D721Med (cell line): ENCODE results near the gene FAM110A.
A peak's percentile ranks its signal among the peaks of the same experiment; 100 is the strongest.
"Not testable (repeated sequence)": the region's sequence is repeated elsewhere in the genome, so short reads cannot be mapped to it uniquely, and the experiment has no call there.

Experiments
- DNase-seq: peaks from one replicate; pipeline ENCODE4 v3.0.0; 2011; ENCODE audit warnings: low spot score; ENCODE audit not compliant: insufficient read length
- FAIRE-seq: peaks from 2 replicates; lab custom pipeline; 2011; peaks lifted over from hg19 to GRCh38; lab: Jason Lieb, UNC
- CTCF ChIP-seq: IDR thresholded peaks from 2 replicates; pipeline ENCODE4 v1.5.1; 2012; ENCODE audit warnings: mild to moderate bottlenecking, control low read depth; ENCODE audit not compliant: insufficient read depth; ENCODE audit errors: missing control alignments

The FAM110A gene

GRCh38 chr20:805713-806112 is 27.8 kb upstream of the FAM110A start:
- FAIRE-seq (no peak), DNase-seq (no peak)
- TF ChIP-seq CTCF: no peak

GRCh38 chr20:811776-812434 is 21.6 kb upstream of the FAM110A start:
- DNase-seq, FAIRE-seq: not testable (repeated sequence)

- not testable (repeated sequence) for FAIRE-seq
Measured at GRCh38 chr20:812435-812814, 21.1 kb upstream of the FAM110A start.

GRCh38 chr20:813390-813789 is 20.1 kb upstream of the FAM110A start:
- no peak for FAIRE-seq
- DNase-seq: no peak
- TF ChIP-seq CTCF: no peak

More at GRCh38 chr20:812435-812814, 21.1 kb upstream of the FAM110A start:
- not testable (repeated sequence) for DNase-seq

GRCh38 chr20:815226-815625 is 18.3 kb upstream of the FAM110A start:
- no peak for FAIRE-seq
- TF ChIP-seq CTCF: no peak
- DNase-seq: no peak

- FAIRE-seq: no peak
- no peak for DNase-seq
- peak; percentile 92 for TF ChIP-seq CTCF
Measured at GRCh38 chr20:815914-816606, 17.5 kb upstream of the FAM110A start.

GRCh38 chr20:818001-818664 is 15.4 kb upstream of the FAM110A start:
- DNase-seq (no peak), FAIRE-seq (no peak)
- no peak for TF ChIP-seq CTCF

GRCh38 chr20:819680-820322 is 13.7 kb upstream of the FAM110A start:
- no peak for TF ChIP-seq CTCF
- FAIRE-seq: no peak
- no peak for DNase-seq
